Right lobe of liver (tissue), 6 donors: Measurements from ENCODE around the gene TMEM255B. TPM values are rescaled to one million over a fixed set of nuclear protein-coding genes. Genes with fewer than 3 reads are reported as not detected.
"Not testable (repeated sequence)": the region's sequence is repeated elsewhere in the genome, so short reads cannot be mapped to it uniquely, and the experiment has no call there.

ENCODE experiments used
- ATAC-seq, 4 donors: fragments of 200-7000 bp; cut with Tn5 transposase; one replicate each; pipeline ENCODE4 v1.9.1; 2020; ENCODE audit warnings: mild to moderate bottlenecking in 4 of 4, moderate library complexity in 4 of 4
- DNase-seq, 3 donors: peaks; one replicate each; pipeline ENCODE4 v3.0.0-alpha.2; 2020
- H3K27ac ChIP-seq, 3 donors: fragments of 200-600 bp; one replicate each; pipeline ENCODE4 v1.8.0; 2022
- H3K27me3 ChIP-seq, 2 donors: fragments of 200-600 bp; one replicate each; pipeline ENCODE4 v1.8.0; 2022
- H3K36me3 ChIP-seq, 4 donors: fragments of 200-600 bp; sonication (generic) in 1 of 4; one replicate each; pipeline versions ENCODE4 v1.5.1 to v1.8.0; 2017 to 2022; ENCODE audit warnings: control low read depth in 1 of 4
- H3K4me1 ChIP-seq, 4 donors: fragments of 200-600 bp; sonication (generic) in 1 of 4; one replicate each; pipeline versions ENCODE4 v1.5.1 to v1.8.0; 2017 to 2022; ENCODE audit warnings: control low read depth in 1 of 4
- H3K4me3 ChIP-seq, 3 donors: fragments of 200-600 bp; one replicate each; pipeline ENCODE4 v1.8.0; 2022
- H3K9me3 ChIP-seq, 4 donors: fragments of 200-600 bp; sonication (generic) in 1 of 4; one replicate each; pipeline versions ENCODE4 v1.5.1 to v1.8.0; 2017 to 2022; ENCODE audit warnings: control low read depth in 1 of 4
- CTCF ChIP-seq, 4 donors: fragments of 200-600 bp in 3 of 4; fragments of 450-650 bp in 1 of 4; IDR thresholded peaks; one replicate each; pipeline versions ENCODE4 v1.5.1 to v1.8.0; 2016 to 2022; ENCODE audit warnings: antibody characterized with exemption in 4 of 4, mild to moderate bottlenecking in 2 of 4
- POLR2A ChIP-seq: fragments of 450-650 bp; IDR thresholded peaks from one replicate; pipeline ENCODE4 v1.6.1; 2017; ENCODE audit warnings: antibody characterized with exemption, mild to moderate bottlenecking
- WGBS: methylation state at CpG from one replicate; pipeline ENCODE4 v1.1.6; 2018; ENCODE audit warnings: low coverage, low lambda C conversion rate; ENCODE audit not compliant: insufficient coverage; ENCODE audit errors: missing lambda C conversion rate; 5-methylcytosine and 5-hydroxymethylcytosine counted together
- intact Hi-C, 2 donors: fragments of 100-400 bp; cut with DNase I; formaldehyde crosslinking; loops; one replicate each; pipeline versions ENCODE4 v1.11.2 to v1.14.1; 2022
- total RNA-seq, 6 experiments: library from RNA; depleted of rRNA in 2 of 6; stranded (reverse); fragments of >200 nt in 2 of 6; fragmentation: NEBNext Ultra II Directional in 3 of 6; extraction: Animal tissue kit (Norgen Biotek cat#: 25700) in 3 of 6; gene quantifications; one replicate each; pipeline versions ENCODE4 v1.1.0 to v1.2.4, GENCODE V29; 2016 to 2023
- donor health status: DM: no; HTN: yes; CAD: no.
- donor health status: DM: no; HTN: no; CAD: no.
- donor health status: DM: no; HTN: no; CAD: no.
- donor health status: DM: no; HTN: yes; CAD: no.
- donor health status: DM: no; HTN: yes; CAD: no.

TMEM255B gene
- total RNA-seq, 6 experiments from 2014 or later, result 2.5 to 10.4 (median 6.2) TPM

GRCh38 chr13:113724780-113725315 is 34.2 kb upstream of the TMEM255B start:
- H3K27ac ChIP-seq, result no peak overlapping the region
- no peaks in the 10 kb centered on the region for H3K4me1 ChIP-seq
- WGBS, result 2% methylated on average over 17 of the region's 36 CpGs
- H3K9me3 ChIP-seq, result no peaks in the 10 kb centered on the region
- peak; percentile 74 to 89 (median 79) for TF ChIP-seq CTCF (IDR thresholded peaks at IDR 0.05)
- no peak for TF ChIP-seq POLR2A
- ATAC-seq (peak; percentile 94 to 98 (median 96)), DNase-seq (peak; percentile 69 to 80 (median 71))
- H3K4me3 ChIP-seq, result peak overlapping the region in 2 of 3 donors; percentile 14 to 41
- H3K27me3 ChIP-seq, result no peaks in the 10 kb centered on the region
- no peaks in the 10 kb centered on the region for H3K36me3 ChIP-seq
- intact Hi-C loops, result no loop called here

- intact Hi-C loops, H3K4me1 ChIP-seq, ATAC-seq, H3K27ac ChIP-seq, H3K9me3 ChIP-seq, H3K36me3 ChIP-seq, H3K27me3 ChIP-seq, H3K4me3 ChIP-seq: not testable (repeated sequence)
- peak in 1 of 3 donors; percentile 55 for DNase-seq
- WGBS, result no CpG with 5 or more reads among the region's 75 CpGs
These were observed 33.5 kb upstream of the TMEM255B start for GRCh38 chr13:113725329-113726105.

GRCh38 chr13:113726106-113726821 is 32.8 kb upstream of the TMEM255B start:
- H3K27ac ChIP-seq, H3K27me3 ChIP-seq, H3K4me3 ChIP-seq, H3K9me3 ChIP-seq, H3K4me1 ChIP-seq, H3K36me3 ChIP-seq, intact Hi-C loops: not testable (repeated sequence)
- ATAC-seq (peak in 1 of 4 donors; percentile 12), DNase-seq (peak in 1 of 3 donors; percentile 58)
- no CpG with 5 or more reads among the region's 54 CpGs for WGBS

GRCh38 chr13:113726961-113727411 is 32.0 kb upstream of the TMEM255B start:
- intact Hi-C loops, result no loop called here
- TF ChIP-seq POLR2A (no peak), CTCF (IDR thresholded peaks at IDR 0.05) (no peak)
- Histone ChIP-seq H3K9me3 (no peaks in the 10 kb centered on the region), H3K27ac (no peak overlapping the region), H3K27me3 (no peaks in the 10 kb centered on the region), H3K4me3 (no peak overlapping the region), H3K4me1 (no peaks in the 10 kb centered on the region), H3K36me3 (no peaks in the 10 kb centered on the region)
- ATAC-seq, result no peak
- peak in 1 of 3 donors; percentile 56 for DNase-seq
- no CpG with 5 or more reads among the region's 10 CpGs for WGBS

- intact Hi-C loops, result no loop called here
- DNase-seq, result peak in 1 of 3 donors; percentile 50
- TF ChIP-seq CTCF (IDR thresholded peaks at IDR 0.05), result no peak
- TF ChIP-seq POLR2A, result no peak
- H3K4me1 ChIP-seq, result no peaks in the 10 kb centered on the region
- H3K9me3 ChIP-seq, result no peaks in the 10 kb centered on the region
- H3K4me3 ChIP-seq, result no peak overlapping the region
- ATAC-seq, result no peak
- 71% methylated on average over 5 of the region's 16 CpGs for WGBS
- no peak overlapping the region for H3K27ac ChIP-seq
- H3K27me3 ChIP-seq, result no peaks in the 10 kb centered on the region
- H3K36me3 ChIP-seq, result no peaks in the 10 kb centered on the region
These were observed 30.4 kb upstream of the TMEM255B start for GRCh38 chr13:113728571-113729054.
